MCF 10A (cell line): Measurements from ENCODE around the gene CEP63. TPM values are rescaled to one million over a fixed set of nuclear protein-coding genes. Genes with fewer than 3 reads are reported as not detected.
A peak's percentile ranks its signal among the peaks of the same experiment; 100 is the strongest.

Experiments
- BruUV-seq: library from RNA; stranded (reverse); fragments of 400-500 nt; replicated peaks from 2 replicates; lab custom pipeline; 2021; lab: Mats Ljungman, UMichigan
- CTCF ChIA-PET: fragments of 300-600 bp; sonication (Branson Sonifier 250); formaldehyde crosslinking; extraction: SDS; loops from one replicate; lab custom pipeline; 2021; ENCODE audit warnings: antibody characterized with exemption, inconsistent platforms; lab: Yijun Ruan, JAX
- POLR2A ChIA-PET: fragments of 300-600, 350-650 bp; sonication (Branson Sonifier 250); formaldehyde crosslinking; extraction: SDS; loops from one replicate; lab custom pipeline; 2020; ENCODE audit warnings: antibody characterized with exemption, inconsistent platforms; lab: Yijun Ruan, JAX
- DNase-seq: peaks from one replicate; pipeline ENCODE4 v3.0.0-alpha.2; 2018; ENCODE audit not compliant: unreplicated experiment
- H3K27ac Mint-ChIP-seq: one replicate; pipeline ENCODE4 v1.8.0; 2022; ENCODE audit warnings: mild to moderate bottlenecking, low read depth, mixed read lengths; ENCODE audit not compliant: unreplicated experiment
- H3K27me3 Mint-ChIP-seq: one replicate; pipeline ENCODE4 v1.8.0; 2022; ENCODE audit warnings: mixed read lengths; ENCODE audit not compliant: insufficient read depth, unreplicated experiment
- H3K36me3 Mint-ChIP-seq: one replicate; pipeline ENCODE4 v1.8.0; 2022; ENCODE audit warnings: mild to moderate bottlenecking, moderate library complexity, mixed read lengths; ENCODE audit not compliant: insufficient read depth, unreplicated experiment
- H3K4me1 Mint-ChIP-seq: one replicate; pipeline ENCODE4 v1.8.0; 2022; ENCODE audit warnings: mixed read lengths; ENCODE audit not compliant: insufficient read depth, unreplicated experiment
- H3K4me3 Mint-ChIP-seq: one replicate; pipeline ENCODE4 v1.8.0; 2022; ENCODE audit warnings: mild to moderate bottlenecking, moderate library complexity, mixed read lengths; ENCODE audit not compliant: unreplicated experiment
- H3K9me3 Mint-ChIP-seq: one replicate; pipeline ENCODE4 v1.8.0; 2022; ENCODE audit warnings: mixed read lengths; ENCODE audit not compliant: unreplicated experiment
- intact Hi-C: fragments of 100-400 bp; cut with micrococcal nuclease; formaldehyde crosslinking; loops from 2 replicates; pipeline ENCODE4 v1.14.1; 2022
- total RNA-seq: library from RNA; stranded (reverse); gene quantifications from 2 replicates; pipeline ENCODE4 v1.2.3, GENCODE V29; 2022
- TF ChIP-seq, protein P1 (sequence below): fragments of 200-600 bp; IDR thresholded peaks from one replicate; pipeline ENCODE4 v1.8.0; 2022; ENCODE audit warnings: antibody characterized with exemption, mild to moderate bottlenecking; ENCODE audit not compliant: unreplicated experiment

The CEP63 gene
- total RNA-seq, 1 experiment from 2014 or later: 40.0 TPM

DNA sequence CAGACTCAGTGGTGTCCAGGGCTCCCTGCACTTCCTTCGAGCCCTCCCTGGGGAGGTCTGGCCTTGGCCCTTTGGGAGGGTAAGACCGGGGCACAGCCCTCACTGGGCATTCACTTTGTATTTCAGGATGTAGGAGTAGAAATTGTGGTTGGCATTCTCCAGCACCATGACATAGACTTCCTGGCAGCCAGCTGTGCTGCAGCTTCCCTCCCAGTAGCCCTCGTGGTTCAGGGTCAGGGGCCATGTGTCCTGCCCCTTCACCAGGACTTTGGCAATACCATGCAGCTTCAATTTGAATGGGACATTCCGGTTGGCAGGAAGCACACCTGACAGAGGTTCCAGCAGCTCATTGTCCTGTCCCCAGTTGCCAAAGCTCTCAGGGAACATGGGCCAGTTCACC is 117.6 kb downstream of the CEP63 start:
- POLR2A ChIA-PET: no interaction called here
- H3K9me3 Mint-ChIP-seq: no peaks in the 10 kb centered on the region
- CTCF ChIA-PET: interaction anchor here (0.5 to 4.7 kb wide), 9 partner anchors 8 to 1292 kb away, joined by 3 to 53 read pairs (median 9); no protein-coding TSS in a partner anchor
- H3K4me1 Mint-ChIP-seq: peaks cover 9% of the 10 kb centered on the region
- TF ChIP-seq, protein P1, sequence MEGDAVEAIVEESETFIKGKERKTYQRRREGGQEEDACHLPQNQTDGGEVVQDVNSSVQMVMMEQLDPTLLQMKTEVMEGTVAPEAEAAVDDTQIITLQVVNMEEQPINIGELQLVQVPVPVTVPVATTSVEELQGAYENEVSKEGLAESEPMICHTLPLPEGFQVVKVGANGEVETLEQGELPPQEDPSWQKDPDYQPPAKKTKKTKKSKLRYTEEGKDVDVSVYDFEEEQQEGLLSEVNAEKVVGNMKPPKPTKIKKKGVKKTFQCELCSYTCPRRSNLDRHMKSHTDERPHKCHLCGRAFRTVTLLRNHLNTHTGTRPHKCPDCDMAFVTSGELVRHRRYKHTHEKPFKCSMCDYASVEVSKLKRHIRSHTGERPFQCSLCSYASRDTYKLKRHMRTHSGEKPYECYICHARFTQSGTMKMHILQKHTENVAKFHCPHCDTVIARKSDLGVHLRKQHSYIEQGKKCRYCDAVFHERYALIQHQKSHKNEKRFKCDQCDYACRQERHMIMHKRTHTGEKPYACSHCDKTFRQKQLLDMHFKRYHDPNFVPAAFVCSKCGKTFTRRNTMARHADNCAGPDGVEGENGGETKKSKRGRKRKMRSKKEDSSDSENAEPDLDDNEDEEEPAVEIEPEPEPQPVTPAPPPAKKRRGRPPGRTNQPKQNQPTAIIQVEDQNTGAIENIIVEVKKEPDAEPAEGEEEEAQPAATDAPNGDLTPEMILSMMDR: no peak
- DNase-seq: no peak
- no peaks in the 10 kb centered on the region for H3K36me3 Mint-ChIP-seq
- H3K4me3 Mint-ChIP-seq: no peak overlapping the region
- no TSS peak for BruUV-seq
- H3K27ac Mint-ChIP-seq: no peak overlapping the region
- intact Hi-C loops: no loop called here
- no peaks in the 10 kb centered on the region for H3K27me3 Mint-ChIP-seq

DNA sequence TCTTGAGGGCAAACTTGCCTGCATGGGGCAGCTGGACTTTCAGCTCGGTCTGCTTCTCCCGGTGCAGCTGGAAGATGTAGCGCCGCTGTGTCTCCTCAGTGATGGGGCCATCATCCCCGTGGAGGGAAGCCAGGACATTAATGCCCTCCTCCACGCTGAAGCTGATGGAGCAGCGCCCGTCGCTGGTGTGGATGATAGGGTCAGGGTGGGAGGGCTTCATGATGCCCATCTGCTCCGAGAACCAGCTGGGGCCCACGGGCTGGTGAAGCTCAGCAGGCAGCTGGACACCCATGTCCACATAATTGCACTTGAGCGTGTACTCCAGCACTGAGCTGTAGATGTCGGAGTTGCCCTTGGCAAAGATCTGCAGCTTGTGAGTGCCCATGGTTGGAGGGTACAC is 118.1 kb downstream of the CEP63 start:
- no peak for DNase-seq
- TF ChIP-seq, protein P1: no peak
- Mint-ChIP-seq H3K9me3 (no peaks in the 10 kb centered on the region), H3K4me3 (no peak overlapping the region), H3K36me3 (no peaks in the 10 kb centered on the region), H3K4me1 (peaks cover 9% of the 10 kb centered on the region), H3K27me3 (no peaks in the 10 kb centered on the region), H3K27ac (no peak overlapping the region)
- no TSS peak for BruUV-seq
- intact Hi-C loops: no loop called here
- ChIA-PET CTCF (interaction anchor here (0.6 to 4.7 kb wide), 7 partner anchors 10 to 1440 kb away, joined by 3 to 53 read pairs (median 5); no protein-coding TSS in a partner anchor), POLR2A (interaction anchor here (0.6 kb wide), 1 partner anchor 900 kb away, joined by 3 read pairs; no protein-coding TSS in a partner anchor)

DNA sequence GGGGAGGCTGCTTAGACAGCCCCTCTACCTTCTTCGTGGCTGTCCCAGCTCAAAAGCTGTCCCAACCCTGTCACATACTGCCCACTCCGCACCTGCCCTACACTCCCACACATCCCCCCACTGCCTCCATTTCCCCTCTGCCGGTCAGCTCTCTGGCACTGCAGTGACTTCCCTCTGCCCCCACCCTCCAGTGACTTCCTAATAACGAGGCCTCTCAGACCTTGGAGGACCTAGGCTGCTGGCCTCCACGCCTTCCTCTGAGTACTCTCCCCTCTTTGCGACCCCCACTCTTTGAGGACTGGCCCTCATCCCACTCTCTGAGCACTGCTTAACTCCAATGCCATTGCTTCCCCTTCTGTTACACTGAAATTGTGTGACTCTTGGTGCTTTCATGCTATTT is 119.7 kb downstream of the CEP63 start:
- no peak overlapping the region for H3K27ac Mint-ChIP-seq
- peaks cover 9% of the 10 kb centered on the region for H3K4me1 Mint-ChIP-seq
- no peak overlapping the region for H3K4me3 Mint-ChIP-seq
- H3K27me3 Mint-ChIP-seq: no peaks in the 10 kb centered on the region
- BruUV-seq: no TSS peak
- ChIA-PET CTCF (interaction anchor here (0.6 to 1.4 kb wide), 4 partner anchors 8 to 1313 kb away, joined by 3 to 5 read pairs (median 4); no protein-coding TSS in a partner anchor), POLR2A (no interaction called here)
- TF ChIP-seq, protein P1: no peak
- H3K36me3 Mint-ChIP-seq: no peaks in the 10 kb centered on the region
- intact Hi-C loops: no loop called here
- H3K9me3 Mint-ChIP-seq: no peaks in the 10 kb centered on the region
- DNase-seq: no peak

- Mint-ChIP-seq H3K27ac (peak overlapping the region; percentile 50), H3K27me3 (no peaks in the 10 kb centered on the region), H3K4me1 (peaks cover 9% of the 10 kb centered on the region), H3K4me3 (no peak overlapping the region), H3K9me3 (no peaks in the 10 kb centered on the region), H3K36me3 (no peaks in the 10 kb centered on the region)
- ChIA-PET POLR2A (interaction anchor here (0.6 to 0.7 kb wide), 2 partner anchors 25 to 189 kb away, joined by 3 to 4 read pairs; partner anchors contain the start of gene EPHB1), CTCF (interaction anchor here (0.5 to 1.4 kb wide), 7 partner anchors 9 to 1312 kb away, joined by 3 to 5 read pairs (median 3); no protein-coding TSS in a partner anchor)
- no TSS peak for BruUV-seq
- intact Hi-C loops: no loop called here
- TF ChIP-seq, protein P1: no peak
- no peak for DNase-seq
Measured at GRCh38 chr3:134606033-134607025, 120.5 kb downstream of the CEP63 start.
